Gastroesophageal sphincter (tissue), 3 donors: Measurements from ENCODE around the gene TMEM175.

Source experiments
- CTCF ChIP-seq, 4 experiments: fragments of 200-600 bp in 2 of 4; fragments of 450-650 bp in 2 of 4; sonication (generic) in 1 of 4; IDR thresholded peaks; one replicate each; pipeline ENCODE4 v1.5.1; 2017 to 2019; ENCODE audit warnings: antibody characterized with exemption in 4 of 4, mild to moderate bottlenecking in 2 of 4, moderate library complexity in 2 of 4
- POLR2A ChIP-seq, 2 donors: fragments of 450-650 bp; IDR thresholded peaks; one replicate each; pipeline ENCODE4 v1.6.1; 2017; ENCODE audit warnings: antibody characterized with exemption in 2 of 2, mild to moderate bottlenecking in 2 of 2, moderate library complexity in 1 of 2

DNA sequence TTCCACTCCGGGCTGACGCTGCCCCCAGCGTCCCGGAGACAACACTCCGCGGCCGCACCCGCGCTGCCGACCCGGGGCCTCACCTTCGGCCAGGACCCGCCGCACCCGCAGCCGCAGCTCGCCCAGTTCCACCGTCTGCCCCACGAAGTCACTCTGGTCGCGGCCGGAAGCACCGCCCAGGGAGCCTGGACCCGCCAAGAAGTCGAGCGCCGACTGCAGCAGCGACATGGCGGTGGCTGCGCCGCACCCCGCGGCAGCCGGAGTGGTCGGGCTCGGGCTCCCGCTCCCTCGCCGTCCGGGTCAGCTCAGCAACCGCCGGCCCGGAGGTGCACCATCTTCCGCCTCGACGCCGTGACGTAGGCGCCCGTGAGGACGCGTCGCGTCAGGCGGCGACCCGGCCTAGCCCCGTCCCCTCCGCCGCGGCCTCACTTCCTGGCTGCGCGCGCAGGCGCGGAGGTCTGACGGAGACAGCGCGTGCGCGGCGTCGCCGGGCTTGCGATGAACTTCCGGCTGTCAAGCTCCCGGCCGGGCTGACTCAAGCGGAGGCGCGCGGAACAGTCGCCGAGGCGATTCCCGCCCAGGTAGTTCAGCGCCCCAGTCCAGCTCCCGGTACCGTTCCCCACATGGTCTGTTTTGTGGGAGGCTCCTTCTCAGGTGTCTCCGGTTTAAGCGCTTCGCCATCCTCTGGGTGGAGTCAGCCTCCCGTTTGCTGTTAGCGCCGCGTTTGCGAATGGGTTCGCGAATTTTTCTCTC lies at the start of gene TMEM175, which contains the start of gene GAK:
- TF ChIP-seq POLR2A (IDR thresholded peaks at IDR 0.05) = peak; percentile 83 to 88
- TF ChIP-seq CTCF (IDR thresholded peaks at IDR 0.05) = peak in 2 of 4 experiments; percentile 18 to 23
